Ramos (cell line): ENCODE data around the gene HAUS5.
"Not testable (repeated sequence)": the region's sequence is repeated elsewhere in the genome, so short reads cannot be mapped to it uniquely, and the experiment has no call there.

Source experiments
- in situ Hi-C: fragments of 300-500 bp; cut with MboI; formaldehyde crosslinking; loops from one replicate; pipeline ENCODE4 v1.14.3; 2022; ENCODE audit warnings: low sequenced_read_pairs; ENCODE audit not compliant: unreplicated experiment

HAUS5 gene

GRCh38 chr19:35639863-35640262 is 27.3 kb downstream of the HAUS5 start:
- in situ Hi-C loops = no loop called here

- in situ Hi-C loops = no loop called here
Measured at GRCh38 chr19:35641515-35642151, 29.1 kb downstream of the HAUS5 start, which contains the start of gene ETV2. Gene ETV2, plus strand, starts transcription at chr19:35641745. Its CDS starts 716 bp downstream, at chr19:35642461.

GRCh38 chr19:35642312-35642711 is 29.8 kb downstream of the HAUS5 start:
- in situ Hi-C loops = no loop called here

- in situ Hi-C loops = no loop called here
Measured at GRCh38 chr19:35642798-35643254, 30.3 kb downstream of the HAUS5 start.

GRCh38 chr19:35643255-35644205 is 31.0 kb downstream of the HAUS5 start:
- in situ Hi-C loops = no loop called here

GRCh38 chr19:35644206-35644986 is 31.9 kb downstream of the HAUS5 start:
- in situ Hi-C loops = no loop called here

GRCh38 chr19:35644987-35645679 is 32.6 kb downstream of the HAUS5 start:
- in situ Hi-C loops = no loop called here

GRCh38 chr19:35645680-35646511 is 33.4 kb downstream of the HAUS5 start:
- in situ Hi-C loops = no loop called here

GRCh38 chr19:35648017-35648961 is 35.8 kb downstream of the HAUS5 start, which contains the start of gene COX6B1:
Gene COX6B1, plus strand, starts transcription at chr19:35648323. Its CDS starts 2,921 bp downstream, at chr19:35651244.
- in situ Hi-C loops = no loop called here

GRCh38 chr19:35650581-35650980 is 38.0 kb downstream of the HAUS5 start:
- in situ Hi-C loops = no loop called here

- in situ Hi-C loops = not testable (repeated sequence)
Measured at GRCh38 chr19:35654828-35655227, 42.3 kb downstream of the HAUS5 start.

- in situ Hi-C loops = no loop called here
Measured at GRCh38 chr19:35655600-35655999, 43.1 kb downstream of the HAUS5 start.

GRCh38 chr19:35656700-35657099 is 44.2 kb downstream of the HAUS5 start:
- in situ Hi-C loops = no loop called here

GRCh38 chr19:35657904-35658700 is 45.6 kb downstream of the HAUS5 start:
- in situ Hi-C loops = no loop called here

GRCh38 chr19:35661995-35662340 is 49.4 kb downstream of the HAUS5 start:
- in situ Hi-C loops = no loop called here

GRCh38 chr19:35663981-35664380 is 51.4 kb downstream of the HAUS5 start:
- in situ Hi-C loops = no loop called here

- in situ Hi-C loops = no loop called here
Measured at GRCh38 chr19:35665157-35665556, 52.6 kb downstream of the HAUS5 start.
